ENCODE results near the gene STARD5.
A peak's percentile ranks its signal among the peaks of the same experiment; 100 is the strongest.

The STARD5 gene

DNA sequence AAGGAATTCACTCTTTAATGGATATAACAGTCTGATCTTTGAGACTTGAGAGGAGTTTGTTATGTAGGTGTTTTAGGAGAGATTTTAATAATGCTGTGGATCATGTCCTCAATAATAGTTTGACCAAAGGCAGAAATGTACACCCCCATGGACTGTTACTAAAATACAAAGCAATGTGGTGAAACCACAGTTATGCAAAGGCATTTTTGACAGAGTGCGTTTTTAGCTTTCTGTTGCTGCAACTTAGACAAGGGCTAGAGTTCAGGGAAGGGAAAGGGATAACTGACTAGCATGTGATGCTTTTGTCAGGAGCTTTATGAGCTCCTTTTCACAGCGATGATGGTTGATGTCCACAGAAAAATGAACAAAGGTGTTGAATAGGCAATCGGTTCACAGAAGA, 3.6 kb upstream of the STARD5 start:
- Histone ChIP-seq H3K27ac (replicated peaks) (no peak overlapping the region; the same call in 1 of the 2 replicates), H3K27me3 (ENCODE audit: insufficient read depth, poor library complexity, severe bottlenecking) (no peaks in the 10 kb centered on the region), H3K4me3 (replicated peaks; ENCODE audit: insufficient read depth, low read length) (no peak overlapping the region)
- peak in 1 of 2 experiments; percentile 29 for DNase-seq (ENCODE audit: low read depth in 1 of 2, low spot score in 1 of 2)
- TF ChIP-seq, protein P1, sequence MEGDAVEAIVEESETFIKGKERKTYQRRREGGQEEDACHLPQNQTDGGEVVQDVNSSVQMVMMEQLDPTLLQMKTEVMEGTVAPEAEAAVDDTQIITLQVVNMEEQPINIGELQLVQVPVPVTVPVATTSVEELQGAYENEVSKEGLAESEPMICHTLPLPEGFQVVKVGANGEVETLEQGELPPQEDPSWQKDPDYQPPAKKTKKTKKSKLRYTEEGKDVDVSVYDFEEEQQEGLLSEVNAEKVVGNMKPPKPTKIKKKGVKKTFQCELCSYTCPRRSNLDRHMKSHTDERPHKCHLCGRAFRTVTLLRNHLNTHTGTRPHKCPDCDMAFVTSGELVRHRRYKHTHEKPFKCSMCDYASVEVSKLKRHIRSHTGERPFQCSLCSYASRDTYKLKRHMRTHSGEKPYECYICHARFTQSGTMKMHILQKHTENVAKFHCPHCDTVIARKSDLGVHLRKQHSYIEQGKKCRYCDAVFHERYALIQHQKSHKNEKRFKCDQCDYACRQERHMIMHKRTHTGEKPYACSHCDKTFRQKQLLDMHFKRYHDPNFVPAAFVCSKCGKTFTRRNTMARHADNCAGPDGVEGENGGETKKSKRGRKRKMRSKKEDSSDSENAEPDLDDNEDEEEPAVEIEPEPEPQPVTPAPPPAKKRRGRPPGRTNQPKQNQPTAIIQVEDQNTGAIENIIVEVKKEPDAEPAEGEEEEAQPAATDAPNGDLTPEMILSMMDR (IDR thresholded peaks at IDR 0.05; ENCODE audit: insufficient read depth, low read length) = no peak
- TF ChIP-seq GABPA (IDR thresholded peaks at IDR 0.05; ENCODE audit: low read depth) (no peak), SPI1 (IDR thresholded peaks at IDR 0.05; ENCODE audit: borderline replicate concordance, low read depth) (no peak), POLR2AphosphoS5 (IDR thresholded peaks at IDR 0.05; ENCODE audit: low read depth) (no peak)
- TF ChIP-seq, protein P2, sequence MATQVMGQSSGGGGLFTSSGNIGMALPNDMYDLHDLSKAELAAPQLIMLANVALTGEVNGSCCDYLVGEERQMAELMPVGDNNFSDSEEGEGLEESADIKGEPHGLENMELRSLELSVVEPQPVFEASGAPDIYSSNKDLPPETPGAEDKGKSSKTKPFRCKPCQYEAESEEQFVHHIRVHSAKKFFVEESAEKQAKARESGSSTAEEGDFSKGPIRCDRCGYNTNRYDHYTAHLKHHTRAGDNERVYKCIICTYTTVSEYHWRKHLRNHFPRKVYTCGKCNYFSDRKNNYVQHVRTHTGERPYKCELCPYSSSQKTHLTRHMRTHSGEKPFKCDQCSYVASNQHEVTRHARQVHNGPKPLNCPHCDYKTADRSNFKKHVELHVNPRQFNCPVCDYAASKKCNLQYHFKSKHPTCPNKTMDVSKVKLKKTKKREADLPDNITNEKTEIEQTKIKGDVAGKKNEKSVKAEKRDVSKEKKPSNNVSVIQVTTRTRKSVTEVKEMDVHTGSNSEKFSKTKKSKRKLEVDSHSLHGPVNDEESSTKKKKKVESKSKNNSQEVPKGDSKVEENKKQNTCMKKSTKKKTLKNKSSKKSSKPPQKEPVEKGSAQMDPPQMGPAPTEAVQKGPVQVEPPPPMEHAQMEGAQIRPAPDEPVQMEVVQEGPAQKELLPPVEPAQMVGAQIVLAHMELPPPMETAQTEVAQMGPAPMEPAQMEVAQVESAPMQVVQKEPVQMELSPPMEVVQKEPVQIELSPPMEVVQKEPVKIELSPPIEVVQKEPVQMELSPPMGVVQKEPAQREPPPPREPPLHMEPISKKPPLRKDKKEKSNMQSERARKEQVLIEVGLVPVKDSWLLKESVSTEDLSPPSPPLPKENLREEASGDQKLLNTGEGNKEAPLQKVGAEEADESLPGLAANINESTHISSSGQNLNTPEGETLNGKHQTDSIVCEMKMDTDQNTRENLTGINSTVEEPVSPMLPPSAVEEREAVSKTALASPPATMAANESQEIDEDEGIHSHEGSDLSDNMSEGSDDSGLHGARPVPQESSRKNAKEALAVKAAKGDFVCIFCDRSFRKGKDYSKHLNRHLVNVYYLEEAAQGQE (IDR thresholded peaks at IDR 0.05; ENCODE audit: insufficient replicate concordance, low read depth) = no peak

DNA sequence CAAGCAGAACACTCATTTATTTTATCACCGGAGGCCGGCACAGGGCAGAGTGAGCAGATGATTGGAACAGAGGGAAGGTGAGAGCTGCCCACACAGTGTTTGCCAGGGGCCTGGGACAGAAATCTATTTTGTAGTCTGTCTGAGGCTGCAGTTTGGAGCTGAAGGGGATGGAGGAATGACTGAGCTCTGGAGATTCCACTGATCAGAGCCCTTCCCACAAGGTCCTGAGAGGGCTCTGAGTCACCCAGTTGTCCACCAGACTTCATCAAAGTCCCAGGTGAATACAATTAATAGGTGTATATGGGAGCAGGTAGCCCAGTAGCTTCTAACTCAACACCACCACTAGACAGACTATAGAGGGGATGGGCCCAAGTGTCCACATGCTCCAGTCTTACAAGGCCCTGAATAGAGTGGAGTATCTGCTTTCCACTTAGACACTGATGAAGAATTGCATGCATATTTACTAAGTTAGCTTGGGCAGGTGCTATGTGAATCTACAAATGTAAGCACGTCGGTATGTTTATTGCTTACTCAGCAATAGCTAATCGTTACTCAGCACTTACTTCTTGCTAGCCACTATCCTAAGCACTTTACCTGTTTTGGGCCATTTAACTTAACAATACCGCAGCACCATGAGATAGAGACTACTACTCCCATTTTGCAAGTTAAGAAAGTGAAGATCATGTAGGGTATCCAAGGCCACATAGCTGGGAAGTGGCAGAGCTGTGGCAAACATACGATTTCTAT, 2.7 kb upstream of the STARD5 start:
- Histone ChIP-seq H3K27me3 (ENCODE audit: insufficient read depth, poor library complexity, severe bottlenecking) (no peaks in the 10 kb centered on the region), H3K4me3 (replicated peaks; ENCODE audit: insufficient read depth, low read length) (no peak overlapping the region), H3K27ac (replicated peaks) (no peak overlapping the region; the same call in 1 of the 2 replicates)
- no peak for DNase-seq (ENCODE audit: low read depth in 1 of 2, low spot score in 1 of 2)
- TF ChIP-seq, protein P2 (IDR thresholded peaks at IDR 0.05; ENCODE audit: insufficient replicate concordance, low read depth) = no peak
- TF ChIP-seq, protein P1 (IDR thresholded peaks at IDR 0.05; ENCODE audit: insufficient read depth, low read length) = no peak

DNA sequence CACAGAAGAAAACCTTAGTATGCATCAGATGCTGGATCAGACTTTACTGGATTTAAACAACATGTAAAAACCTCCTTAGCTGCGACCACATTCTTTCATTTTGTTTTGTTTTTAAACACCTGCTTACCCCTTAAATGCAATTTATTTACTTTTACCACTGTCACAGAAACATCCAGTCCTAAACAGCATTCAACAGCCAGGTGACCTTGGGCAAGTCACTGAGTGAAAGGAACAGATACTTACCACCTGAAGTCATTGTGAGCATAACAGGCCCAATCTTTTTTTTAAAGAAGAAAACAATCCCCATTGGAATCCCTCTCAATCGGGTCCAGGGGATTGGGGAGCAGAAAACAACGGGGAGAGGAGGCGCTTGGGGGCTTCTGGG, 390 bp downstream of the STARD5 start:
- TF ChIP-seq, protein P1 (IDR thresholded peaks at IDR 0.05; ENCODE audit: insufficient read depth, low read length) = no peak
- TF ChIP-seq, protein P2 (IDR thresholded peaks at IDR 0.05; ENCODE audit: insufficient replicate concordance, low read depth) = no peak
- no peak for TF ChIP-seq GABPA (IDR thresholded peaks at IDR 0.05; ENCODE audit: low read depth)
- TF ChIP-seq POLR2AphosphoS5 (IDR thresholded peaks at IDR 0.05; ENCODE audit: low read depth) = no peak
- TF ChIP-seq SPI1 (IDR thresholded peaks at IDR 0.05; ENCODE audit: borderline replicate concordance, low read depth) = no peak
- Histone ChIP-seq H3K27me3 (ENCODE audit: insufficient read depth, poor library complexity, severe bottlenecking) (no peaks in the 10 kb centered on the region), H3K27ac (replicated peaks) (no peak overlapping the region), H3K4me3 (replicated peaks; ENCODE audit: insufficient read depth, low read length) (peak overlapping the region; percentile 78)
- DNase-seq (ENCODE audit: low read depth in 1 of 2, low spot score in 1 of 2) = no peak

Data from HL-60 (cell line).